Measurements from ENCODE around the gene PALM. TPM values are rescaled to one million over a fixed set of nuclear protein-coding genes. Genes with fewer than 3 reads are reported as not detected.
A peak's percentile ranks its signal among the peaks of the same experiment; 100 is the strongest.

PALM gene
- total and polyA plus RNA-seq, 9 of the 15 experiments (the other 6 are each of a cell fraction or from before 2014, with no cell fraction given), result 0.04 to 6.6 (median 1.7) TPM

- TF ChIP-seq TEAD4 (IDR thresholded peaks at IDR 0.05; ENCODE audit: low read length) (no peak), TEAD4 (CRISPR knock-in tag; IDR thresholded peaks at IDR 0.05; ENCODE audit: borderline replicate concordance) (no peak), PHB2 (IDR thresholded peaks at IDR 0.05; ENCODE audit: low read depth) (no peak), POLR3G (IDR thresholded peaks at IDR 0.05; ENCODE audit: extremely low read depth, insufficient read length, insufficient replicate concordance) (no peak), FOXJ2 (tag; IDR thresholded peaks at IDR 0.05) (no peak), BDP1 (IDR thresholded peaks at IDR 0.05; ENCODE audit: insufficient read depth, insufficient read length) (no peak), TBL1XR1 (IDR thresholded peaks at IDR 0.05; ENCODE audit: low read length in 2 of 2) (no peak), NBN (IDR thresholded peaks at IDR 0.05; ENCODE audit: low read depth) (peak; percentile 40; the same call in 1 of the 2 replicates), PCBP2 (IDR thresholded peaks at IDR 0.05; ENCODE audit: low read depth, low read length, poor library complexity, severe bottlenecking) (peak; percentile 91), AFF1 (IDR thresholded peaks at IDR 0.05; ENCODE audit: low read depth in 1 of 2, partially characterized antibody in 2 of 2) (peak in 1 of 2 experiments; percentile 35)
- TF ChIP-seq, protein P1, sequence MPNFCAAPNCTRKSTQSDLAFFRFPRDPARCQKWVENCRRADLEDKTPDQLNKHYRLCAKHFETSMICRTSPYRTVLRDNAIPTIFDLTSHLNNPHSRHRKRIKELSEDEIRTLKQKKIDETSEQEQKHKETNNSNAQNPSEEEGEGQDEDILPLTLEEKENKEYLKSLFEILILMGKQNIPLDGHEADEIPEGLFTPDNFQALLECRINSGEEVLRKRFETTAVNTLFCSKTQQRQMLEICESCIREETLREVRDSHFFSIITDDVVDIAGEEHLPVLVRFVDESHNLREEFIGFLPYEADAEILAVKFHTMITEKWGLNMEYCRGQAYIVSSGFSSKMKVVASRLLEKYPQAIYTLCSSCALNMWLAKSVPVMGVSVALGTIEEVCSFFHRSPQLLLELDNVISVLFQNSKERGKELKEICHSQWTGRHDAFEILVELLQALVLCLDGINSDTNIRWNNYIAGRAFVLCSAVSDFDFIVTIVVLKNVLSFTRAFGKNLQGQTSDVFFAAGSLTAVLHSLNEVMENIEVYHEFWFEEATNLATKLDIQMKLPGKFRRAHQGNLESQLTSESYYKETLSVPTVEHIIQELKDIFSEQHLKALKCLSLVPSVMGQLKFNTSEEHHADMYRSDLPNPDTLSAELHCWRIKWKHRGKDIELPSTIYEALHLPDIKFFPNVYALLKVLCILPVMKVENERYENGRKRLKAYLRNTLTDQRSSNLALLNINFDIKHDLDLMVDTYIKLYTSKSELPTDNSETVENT (CRISPR knock-in tag; IDR thresholded peaks at IDR 0.05), result no peak
- TF ChIP-seq, protein P2, sequence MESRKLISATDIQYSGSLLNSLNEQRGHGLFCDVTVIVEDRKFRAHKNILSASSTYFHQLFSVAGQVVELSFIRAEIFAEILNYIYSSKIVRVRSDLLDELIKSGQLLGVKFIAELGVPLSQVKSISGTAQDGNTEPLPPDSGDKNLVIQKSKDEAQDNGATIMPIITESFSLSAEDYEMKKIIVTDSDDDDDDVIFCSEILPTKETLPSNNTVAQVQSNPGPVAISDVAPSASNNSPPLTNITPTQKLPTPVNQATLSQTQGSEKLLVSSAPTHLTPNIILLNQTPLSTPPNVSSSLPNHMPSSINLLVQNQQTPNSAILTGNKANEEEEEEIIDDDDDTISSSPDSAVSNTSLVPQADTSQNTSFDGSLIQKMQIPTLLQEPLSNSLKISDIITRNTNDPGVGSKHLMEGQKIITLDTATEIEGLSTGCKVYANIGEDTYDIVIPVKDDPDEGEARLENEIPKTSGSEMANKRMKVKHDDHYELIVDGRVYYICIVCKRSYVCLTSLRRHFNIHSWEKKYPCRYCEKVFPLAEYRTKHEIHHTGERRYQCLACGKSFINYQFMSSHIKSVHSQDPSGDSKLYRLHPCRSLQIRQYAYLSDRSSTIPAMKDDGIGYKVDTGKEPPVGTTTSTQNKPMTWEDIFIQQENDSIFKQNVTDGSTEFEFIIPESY (CRISPR knock-in tag; IDR thresholded peaks at IDR 0.05), result peak; percentile 58; the same call in 1 of the 2 replicates
Observed at GRCh38 chr19:771332-771785, 62.6 kb downstream of the PALM start (continued).

Measured in K562 (cell line).